ENCODE data around the gene KRTAP16-1. TPM values are rescaled to one million over a fixed set of nuclear protein-coding genes. Genes with fewer than 3 reads are reported as not detected.
"Not testable (repeated sequence)": the region's sequence is repeated elsewhere in the genome, so short reads cannot be mapped to it uniquely, and the experiment has no call there.

Gene KRTAP16-1
- not detected for total RNA-seq

- Histone ChIP-seq H3K4me3 (no peak within 1 kb of the TSS), H3K27me3 (no peaks in the 10 kb centered on the region), H3K9me3 (no peaks in the 10 kb centered on the region), H3K36me3 (no peaks in the 10 kb centered on the region), H3K27ac (no peak within 1 kb of the TSS), H3K4me1 (no peaks in the 10 kb centered on the region)
- no peak for DNase-seq (ENCODE audit: low spot score in 2 of 2)
- intact Hi-C loops (cut with DNase I), result no loop called here
- TF ChIP-seq CTCF (IDR thresholded peaks at IDR 0.05), result no peak
Measured at GRCh38 chr17:41308918-41309359, at the start of gene KRTAP16-1. Gene KRTAP16-1, minus strand, starts transcription at chr17:41309309. Its CDS starts 56 bp downstream, at chr17:41309253.

GRCh38 chr17:41354536-41354935 lies 45.4 kb upstream of the KRTAP16-1 start:
- intact Hi-C loops (cut with DNase I), result no loop called here

DNA sequence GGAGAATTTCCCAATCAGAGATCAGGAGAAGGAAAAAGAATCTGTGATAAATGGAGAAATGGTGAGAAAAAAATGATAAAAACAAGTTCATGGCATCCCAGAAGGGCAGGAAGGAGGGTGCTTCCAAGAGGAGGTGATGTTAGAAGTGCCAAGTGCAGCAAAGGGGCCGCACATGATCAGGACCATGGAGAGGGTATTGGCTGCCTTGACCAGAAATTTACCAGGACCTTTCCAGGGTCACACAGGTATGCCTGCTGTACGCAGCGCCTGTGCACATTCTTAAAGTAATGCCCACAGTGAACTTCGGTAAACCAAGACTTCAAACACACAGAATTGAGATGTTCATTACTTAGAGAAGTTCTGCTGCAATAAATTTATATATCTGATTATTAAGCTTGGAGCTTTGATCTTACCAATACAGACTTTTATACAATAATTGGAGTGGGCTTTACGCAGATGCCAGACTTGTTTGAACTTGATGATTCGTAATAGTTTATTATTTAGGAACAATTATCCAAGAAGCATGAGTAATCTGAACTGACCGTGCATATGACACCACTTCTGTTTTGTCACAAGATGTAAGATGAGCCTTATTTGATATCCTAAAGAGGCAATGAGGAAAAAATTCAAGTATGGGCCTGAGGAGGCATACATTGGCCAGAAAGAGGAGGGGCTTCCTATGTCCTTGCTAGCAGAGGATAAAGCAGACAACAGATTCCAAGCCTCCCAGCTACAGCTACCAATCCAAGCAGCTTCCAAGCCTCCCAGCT lies 43.7 kb upstream of the KRTAP16-1 start:
- Histone ChIP-seq H3K4me1 (no peaks in the 10 kb centered on the region), H3K27me3 (no peaks in the 10 kb centered on the region), H3K4me3 (no peak overlapping the region), H3K36me3 (no peaks in the 10 kb centered on the region), H3K9me3 (no peaks in the 10 kb centered on the region), H3K27ac (no peak overlapping the region)
- no peak for DNase-seq (ENCODE audit: low spot score in 2 of 2)
- no peak for TF ChIP-seq CTCF (IDR thresholded peaks at IDR 0.05)
- intact Hi-C loops (cut with DNase I), result no loop called here

More at GRCh38 chr17:41354536-41354935, 45.4 kb upstream of the KRTAP16-1 start:
- H3K4me1 ChIP-seq, result no peaks in the 10 kb centered on the region
- no peak overlapping the region for H3K27ac ChIP-seq
- no peaks in the 10 kb centered on the region for H3K27me3 ChIP-seq
- TF ChIP-seq CTCF (IDR thresholded peaks at IDR 0.05), result no peak
- H3K9me3 ChIP-seq, result no peaks in the 10 kb centered on the region
- DNase-seq (ENCODE audit: low spot score in 2 of 2), result no peak
- no peaks in the 10 kb centered on the region for H3K36me3 ChIP-seq
- no peak overlapping the region for H3K4me3 ChIP-seq

DNA sequence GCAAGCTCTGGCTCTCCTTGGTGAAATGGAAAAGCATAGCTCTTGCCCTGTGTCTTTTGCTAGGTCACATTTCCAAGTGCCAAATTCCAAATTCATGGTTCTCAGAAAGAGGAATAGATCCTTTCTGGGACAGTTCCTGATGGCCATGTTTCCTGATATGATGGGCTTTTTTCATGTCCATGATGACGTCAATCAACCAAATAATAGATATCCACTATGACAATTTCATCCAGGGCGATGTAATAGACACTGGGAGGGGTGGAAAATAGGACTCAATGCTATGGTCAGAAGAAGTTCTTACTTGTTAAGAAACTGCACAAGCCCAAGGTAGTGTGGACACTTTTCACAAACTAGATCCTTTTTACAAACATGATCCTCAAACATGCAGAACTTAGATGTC lies 42.1 kb upstream of the KRTAP16-1 start:
- TF ChIP-seq CTCF (IDR thresholded peaks at IDR 0.05), result no peak
- Histone ChIP-seq H3K36me3 (no peaks in the 10 kb centered on the region), H3K27ac (no peak overlapping the region), H3K4me3 (no peak overlapping the region), H3K9me3 (no peaks in the 10 kb centered on the region), H3K4me1 (no peaks in the 10 kb centered on the region), H3K27me3 (no peaks in the 10 kb centered on the region)
- DNase-seq (ENCODE audit: low spot score in 2 of 2), result no peak
- intact Hi-C loops (cut with DNase I), result no loop called here

DNA sequence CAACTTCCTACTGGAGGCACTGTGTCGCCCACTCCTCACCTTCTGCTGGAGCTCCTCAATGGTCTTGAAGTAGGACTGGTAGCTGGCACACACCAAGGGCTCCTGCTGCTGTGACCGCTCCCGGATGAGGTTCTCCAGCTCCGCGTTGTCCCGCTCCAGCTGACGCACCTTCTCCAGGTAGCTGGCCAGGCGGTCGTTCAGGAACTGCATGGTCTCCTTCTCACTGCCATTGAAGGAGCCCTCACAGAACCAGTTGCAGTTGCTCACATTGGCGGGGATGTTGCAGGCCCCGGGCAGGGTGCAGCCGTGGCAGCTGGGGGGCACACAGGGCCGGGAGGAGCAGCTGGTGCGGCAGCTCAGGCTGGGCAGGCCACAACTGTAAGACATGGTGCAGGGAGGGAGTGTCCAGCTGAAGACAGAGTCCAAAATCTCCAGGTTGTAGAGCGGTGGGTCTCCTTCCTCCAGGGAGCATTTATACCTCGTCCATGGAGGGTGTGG lies 41.3 kb upstream of the KRTAP16-1 start, which contains the start of gene KRT33A:
TSS of gene KRT33A (minus strand) at position 448 of the 498 bp plus-strand sequence. CDS start at position 387, 61 bp downstream.
- H3K36me3 ChIP-seq; intact Hi-C loops (cut with DNase I); DNase-seq (ENCODE audit: low spot score in 2 of 2); H3K4me1 ChIP-seq; H3K4me3 ChIP-seq; H3K27ac ChIP-seq; H3K9me3 ChIP-seq; H3K27me3 ChIP-seq: not testable (repeated sequence)

Data from ascending aorta (tissue), 2 donors.